Measurements from ENCODE around the gene FRMPD3. TPM values are rescaled to one million over a fixed set of nuclear protein-coding genes. Genes with fewer than 3 reads are reported as not detected.

FRMPD3 gene
- total and polyA plus RNA-seq, 2 of the 8 experiments (the other 6 are each of a cell fraction or from before 2014, with no cell fraction given): 0.38 to 0.56 TPM

- Histone ChIP-seq H2BK20ac (ENCODE audit: low read length) (no peak overlapping the region), H3K18ac (ENCODE audit: extremely low read depth, low read length) (no peak overlapping the region), H3K4ac (replicated peaks; ENCODE audit: insufficient read length, low read depth, low read length) (no peak overlapping the region), H3K9me3 (ENCODE audit: insufficient read depth in 2 of 2, low read depth in 1 of 2, low read length in 1 of 2) (no peaks in the 10 kb centered on the region), H3K79me2 (ENCODE audit: control insufficient read depth in 1 of 2, insufficient read depth in 2 of 2, low read length in 2 of 2) (no peaks in the 10 kb centered on the region), H3K27me3 (replicated peaks in 1 of 4; ENCODE audit: control insufficient read depth in 3 of 4, extremely low read depth in 1 of 4, insufficient read depth in 3 of 4, low read length in 3 of 4) (no peaks in the 10 kb centered on the region), H3K4me3 (ENCODE audit: extremely low read depth in 1 of 4, insufficient read depth in 2 of 4, low read depth in 3 of 4, low read length in 4 of 4) (no peak overlapping the region), H4K91ac (replicated peaks; ENCODE audit: insufficient read length, low read length) (no peak overlapping the region), H4K5ac (ENCODE audit: insufficient read length, low read depth, low read length) (no peak overlapping the region), H3K14ac (ENCODE audit: insufficient read length) (no peak overlapping the region), H4K8ac (ENCODE audit: extremely low read depth, insufficient read depth, low read length) (no peak overlapping the region), H2BK120ac (replicated peaks; ENCODE audit: low read depth, low read length) (no peak overlapping the region), H3K23me2 (ENCODE audit: low read depth, low read length) (no peaks in the 10 kb centered on the region), H3K23ac (ENCODE audit: insufficient read length) (no peak overlapping the region), H2AK5ac (ENCODE audit: low read depth, low read length) (no peak overlapping the region), H3K4me2 (ENCODE audit: insufficient read depth in 1 of 2, low read depth in 2 of 2, low read length in 2 of 2) (no peak overlapping the region), H2AFZ (ENCODE audit: low read length) (no peak overlapping the region), H3K9ac (replicated peaks in 1 of 4; ENCODE audit: extremely low read depth in 1 of 4, low read depth in 3 of 4, low read length in 3 of 4) (no peak overlapping the region), H3K56ac (replicated peaks; ENCODE audit: insufficient read length, low read depth, low read length) (no peak overlapping the region), H2BK15ac (ENCODE audit: low read length) (no peak overlapping the region), H4K20me1 (replicated peaks in 1 of 2; ENCODE audit: control insufficient read depth in 1 of 2, insufficient read depth in 2 of 2, low read length in 2 of 2) (no peaks in the 10 kb centered on the region), H3K79me1 (ENCODE audit: low read depth, low read length) (no peaks in the 10 kb centered on the region), H3K27ac (ENCODE audit: low read depth, low read length) (no peak overlapping the region), H2BK5ac (ENCODE audit: low read depth, low read length) (no peak overlapping the region), H3K4me1 (replicated peaks in 1 of 4; ENCODE audit: control insufficient read depth in 3 of 4, insufficient read depth in 4 of 4, low read length in 3 of 4) (peaks cover 0 to 2% (median 0%) of the 10 kb centered on the region in 4 experiments; a peak in 1 of 7 replicates), H3K36me3 (ENCODE audit: control insufficient read depth in 2 of 4, insufficient read depth in 4 of 4, low read length in 3 of 4) (no peaks in the 10 kb centered on the region), H2BK12ac (ENCODE audit: low read depth, low read length) (no peak overlapping the region)
- WGBS, 2 experiments (ENCODE audit: extremely low coverage in 1 of 2, insufficient coverage in 1 of 2, insufficient read length in 1 of 2, insufficient replicate concordance in 2 of 2, low coverage in 1 of 2, low lambda C conversion rate in 2 of 2, missing lambda C conversion rate in 1 of 2): 61% methylated on average over 3 of the region's 4 CpGs; no CpG with 5 or more reads in 1 of the 2 experiments
- DNase-seq (ENCODE audit: low read depth in 1 of 2, low spot score in 2 of 2): no peak
- ChIA-PET POLR2A (ENCODE audit: partially characterized antibody) (interaction anchor here (0.6 kb wide), 1 partner anchor 342 kb away, joined by 3 read pairs; no protein-coding TSS in a partner anchor), CTCF (ENCODE audit: partially characterized antibody) (interaction anchor here (0.7 kb wide), 1 partner anchor 245 kb away, joined by 3 read pairs; no protein-coding TSS in a partner anchor)
- FAIRE-seq: no peak
- TF ChIP-seq TAF7 (optimal IDR thresholded peaks at IDR 0.05; ENCODE audit: borderline replicate concordance, low read depth, low read length) (no peak), TAF1 (IDR thresholded peaks at IDR 0.05; ENCODE audit: low read depth, low read length) (no peak), GABPA (IDR thresholded peaks at IDR 0.05; ENCODE audit: borderline replicate concordance, insufficient read depth, low read length) (no peak), CBX8 (IDR thresholded peaks at IDR 0.05; ENCODE audit: borderline replicate concordance, low read depth, low read length) (no peak), EGR1 (IDR thresholded peaks at IDR 0.05; ENCODE audit: borderline replicate concordance, low read depth, low read length) (no peak)
Observed at GRCh38 chrX:107465932-107466620, 16.6 kb downstream of the FRMPD3 start.
